Effector memory CD4-positive, alpha-beta T cell (primary cell): ENCODE measurements around the gene NOX5.

Experiments
- DNase-seq, 3 donors: peaks; one replicate each; pipeline ENCODE4 v3.0.0-alpha.2; 2020
- H3K27ac ChIP-seq: 2 replicates; pipeline ENCODE4 v1.7.0; 2013; ENCODE audit warnings: mild to moderate bottlenecking, low read length, moderate library complexity; ENCODE audit not compliant: insufficient read depth, poor library complexity, severe bottlenecking
- H3K27me3 ChIP-seq: replicated peaks from 2 replicates; pipeline ENCODE4 v1.7.0; 2013; ENCODE audit warnings: mild to moderate bottlenecking, low read length; ENCODE audit not compliant: insufficient read depth, control insufficient read depth, poor library complexity, severe bottlenecking
- H3K36me3 ChIP-seq: 2 replicates; pipeline ENCODE4 v1.7.0; 2013; ENCODE audit warnings: mild to moderate bottlenecking, low read length, moderate library complexity; ENCODE audit not compliant: control insufficient read depth, insufficient read depth
- H3K4me1 ChIP-seq: 2 replicates; pipeline ENCODE4 v1.7.0; 2013; ENCODE audit warnings: low read length, mild to moderate bottlenecking; ENCODE audit not compliant: control insufficient read depth, insufficient read depth, poor library complexity, severe bottlenecking
- H3K4me3 ChIP-seq: 2 replicates; pipeline ENCODE4 v1.7.0; 2013; ENCODE audit warnings: low read length, low read depth, mild to moderate bottlenecking; ENCODE audit not compliant: insufficient read depth, poor library complexity, severe bottlenecking
- H3K9me3 ChIP-seq: 2 replicates; pipeline ENCODE4 v1.7.0; 2013; ENCODE audit warnings: mild to moderate bottlenecking, low read length, moderate library complexity; ENCODE audit not compliant: control insufficient read depth

The NOX5 gene

GRCh38 chr15:69087366-69087976 is 73.0 kb downstream of the NOX5 start:
- H3K4me1 ChIP-seq, result no peaks in the 10 kb centered on the region
- no peaks in the 10 kb centered on the region for H3K9me3 ChIP-seq
- no peak overlapping the region for H3K4me3 ChIP-seq
- H3K27me3 ChIP-seq, result no peaks in the 10 kb centered on the region
- DNase-seq, result no peak
- no peaks in the 10 kb centered on the region for H3K36me3 ChIP-seq
- H3K27ac ChIP-seq, result no peak overlapping the region

DNA sequence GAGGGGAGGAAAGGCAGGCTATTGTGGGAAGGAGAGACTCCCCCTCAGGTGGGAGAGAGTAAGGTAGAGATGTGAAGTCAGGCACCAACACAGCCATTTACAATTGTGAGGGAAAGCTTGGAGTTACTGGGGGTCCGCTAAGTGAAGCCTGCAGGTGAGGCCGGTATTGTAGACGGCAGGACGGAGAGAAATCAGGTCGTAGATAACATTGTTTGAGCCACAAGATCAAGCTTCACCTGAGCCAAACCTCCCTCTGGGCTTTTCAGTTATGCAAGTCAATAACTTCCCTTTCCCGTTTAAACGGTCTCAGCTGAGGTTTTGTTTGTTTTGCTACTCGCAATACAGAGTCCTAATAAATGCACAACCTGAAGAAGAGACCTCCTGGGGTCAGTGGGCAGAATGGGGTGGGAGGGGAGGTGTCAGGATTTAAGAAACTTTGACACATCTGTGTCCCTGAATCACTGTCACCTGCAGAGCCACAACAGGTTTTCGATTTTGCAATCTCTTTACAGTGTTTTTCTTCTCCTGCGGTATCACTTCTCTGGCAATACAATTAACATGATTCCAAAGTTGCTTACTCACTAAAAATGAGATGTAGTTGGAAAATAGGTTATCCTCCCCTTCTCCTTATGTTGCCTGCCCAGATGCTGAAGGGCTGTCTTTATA is 73.9 kb downstream of the NOX5 start:
- Histone ChIP-seq H3K36me3 (no peaks in the 10 kb centered on the region), H3K4me1 (no peaks in the 10 kb centered on the region), H3K4me3 (no peak overlapping the region), H3K27ac (no peak overlapping the region), H3K27me3 (no peaks in the 10 kb centered on the region), H3K9me3 (no peaks in the 10 kb centered on the region)
- no peak for DNase-seq

GRCh38 chr15:69089258-69089657 is 74.8 kb downstream of the NOX5 start:
- Histone ChIP-seq H3K27me3 (no peaks in the 10 kb centered on the region), H3K9me3 (no peaks in the 10 kb centered on the region), H3K36me3 (no peaks in the 10 kb centered on the region), H3K27ac (no peak overlapping the region), H3K4me1 (no peaks in the 10 kb centered on the region), H3K4me3 (no peak overlapping the region)
- DNase-seq, result no peak

- DNase-seq, result no peak
- Histone ChIP-seq H3K9me3 (no peaks in the 10 kb centered on the region), H3K27me3 (no peaks in the 10 kb centered on the region), H3K4me3 (no peak overlapping the region), H3K36me3 (no peaks in the 10 kb centered on the region), H3K27ac (no peak overlapping the region), H3K4me1 (no peaks in the 10 kb centered on the region)
These were observed 75.9 kb downstream of the NOX5 start for GRCh38 chr15:69090197-69090948.

GRCh38 chr15:69091654-69092053 is 77.2 kb downstream of the NOX5 start:
- no peaks in the 10 kb centered on the region for H3K9me3 ChIP-seq
- no peaks in the 10 kb centered on the region for H3K4me1 ChIP-seq
- no peak for DNase-seq
- no peaks in the 10 kb centered on the region for H3K27me3 ChIP-seq
- no peaks in the 10 kb centered on the region for H3K36me3 ChIP-seq
- no peak overlapping the region for H3K27ac ChIP-seq
- H3K4me3 ChIP-seq, result no peak overlapping the region

DNA sequence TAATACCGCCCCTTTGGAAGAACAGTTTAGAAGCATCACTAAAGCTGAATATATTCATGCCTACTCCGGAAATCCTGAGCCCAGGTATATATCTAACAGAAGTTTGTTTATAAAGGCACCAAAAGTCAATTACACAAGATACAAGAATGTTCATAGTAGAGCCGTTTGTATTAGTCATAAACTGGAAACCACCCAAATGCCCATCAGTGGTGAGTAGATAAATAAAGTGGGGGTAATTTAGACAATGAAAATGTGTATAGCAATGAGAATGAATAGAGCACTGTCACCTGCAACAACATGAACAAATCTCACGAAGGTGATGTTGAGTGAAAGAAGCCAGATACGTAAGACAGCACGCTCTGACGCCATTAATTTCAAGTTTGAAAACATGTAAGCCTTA is 77.7 kb downstream of the NOX5 start:
- no peaks in the 10 kb centered on the region for H3K27me3 ChIP-seq
- H3K4me1 ChIP-seq, result no peaks in the 10 kb centered on the region
- no peak overlapping the region for H3K4me3 ChIP-seq
- no peak overlapping the region for H3K27ac ChIP-seq
- no peaks in the 10 kb centered on the region for H3K36me3 ChIP-seq
- DNase-seq, result no peak
- no peaks in the 10 kb centered on the region for H3K9me3 ChIP-seq

DNA sequence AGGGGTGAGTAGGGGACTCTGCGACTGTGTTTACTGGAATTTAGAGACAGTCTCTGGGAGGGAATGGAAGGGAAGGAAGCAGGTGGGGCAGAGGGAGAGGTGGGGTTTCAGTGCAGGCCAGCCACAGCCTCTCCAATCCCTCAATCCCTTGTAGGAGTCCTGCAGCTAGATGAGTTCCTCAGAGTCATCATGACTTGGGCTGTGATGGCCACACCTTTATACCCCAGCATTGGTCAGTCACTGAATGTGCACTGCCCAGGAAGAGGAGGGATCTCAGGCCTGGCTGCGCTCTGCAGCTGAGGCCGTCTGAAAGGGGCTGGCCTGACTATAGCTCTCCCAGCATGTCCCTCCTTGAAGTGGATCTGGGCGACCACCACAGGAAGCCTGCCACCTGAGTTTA is 78.6 kb downstream of the NOX5 start:
- H3K27me3 ChIP-seq, result no peaks in the 10 kb centered on the region
- no peak for DNase-seq

GRCh38 chr15:69093614-69094013 is 79.1 kb downstream of the NOX5 start:
- H3K9me3 ChIP-seq, result no peaks in the 10 kb centered on the region
- no peaks in the 10 kb centered on the region for H3K27me3 ChIP-seq

More for the DNA sequence above, 78.6 kb downstream of the NOX5 start:
- H3K4me1 ChIP-seq, result no peaks in the 10 kb centered on the region
- H3K36me3 ChIP-seq, result no peaks in the 10 kb centered on the region
- no peak overlapping the region for H3K4me3 ChIP-seq
- H3K27ac ChIP-seq, result no peak overlapping the region
- H3K9me3 ChIP-seq, result no peaks in the 10 kb centered on the region

DNA sequence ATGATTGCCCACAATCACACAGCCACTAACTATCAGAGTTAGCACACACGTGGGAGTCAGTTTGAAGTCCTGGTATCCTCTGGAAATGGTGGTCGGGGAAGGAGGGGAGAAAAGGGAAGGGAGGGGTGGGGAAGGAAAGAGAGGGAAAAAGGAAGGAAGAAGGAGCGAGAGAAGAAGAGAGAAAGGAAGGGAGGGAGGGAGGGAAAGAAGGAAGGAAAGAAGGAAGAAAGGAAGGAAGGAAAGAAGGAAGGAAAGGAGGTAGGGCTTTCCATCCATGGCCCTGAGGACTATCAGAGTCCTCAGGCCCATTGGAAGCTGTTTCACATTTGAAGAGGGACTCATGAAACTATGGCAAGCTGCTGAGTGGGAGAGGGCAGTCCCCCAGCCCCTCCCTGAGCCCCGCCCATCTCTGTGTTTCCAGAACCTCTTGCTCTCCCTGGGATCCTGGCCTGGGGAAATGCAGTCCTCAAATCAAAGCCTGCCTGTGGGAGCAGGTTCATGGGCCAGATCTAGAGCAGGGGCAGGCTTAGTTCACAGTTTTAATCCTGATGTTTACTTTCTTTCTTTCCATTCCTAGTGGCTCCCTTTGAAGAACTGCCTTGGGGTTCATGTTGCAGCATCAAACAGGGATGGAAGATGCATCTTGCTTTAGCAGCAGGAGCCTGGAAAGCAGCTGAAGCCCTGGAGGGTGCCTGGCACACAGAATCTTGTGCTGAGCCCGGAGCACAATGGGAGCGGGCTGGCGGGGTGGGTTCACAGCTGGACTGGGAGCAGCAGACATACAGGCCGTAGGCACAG is 79.8 kb downstream of the NOX5 start:
- H3K27ac ChIP-seq, result no peak overlapping the region
- no peaks in the 10 kb centered on the region for H3K9me3 ChIP-seq
- H3K4me1 ChIP-seq, result no peaks in the 10 kb centered on the region
- H3K4me3 ChIP-seq, result no peak overlapping the region
- no peaks in the 10 kb centered on the region for H3K36me3 ChIP-seq
- no peaks in the 10 kb centered on the region for H3K27me3 ChIP-seq
- DNase-seq, result no peak

More at GRCh38 chr15:69093614-69094013, 79.1 kb downstream of the NOX5 start:
- H3K4me1 ChIP-seq, result no peaks in the 10 kb centered on the region
- DNase-seq, result no peak
- H3K4me3 ChIP-seq, result no peak overlapping the region
- H3K36me3 ChIP-seq, result no peaks in the 10 kb centered on the region
- no peak overlapping the region for H3K27ac ChIP-seq
